Activated T-helper 1 cell treated with anti-CD3 and anti-CD28 coated beads, Interleukin-12 subunit alpha, Interleukin-12 subunit beta, Interleukin-2, Interleukin-4 antibody, amounts not matched to agents 30 ng/mL and 10 ng/mL and 1 ng/mL, durations not matched to agents 14 hours and 24 hours and 36 hours (primary cell): ENCODE data around the gene GRID1. TPM values are rescaled to one million over a fixed set of nuclear protein-coding genes. Genes with fewer than 3 reads are reported as not detected.
"Not testable (repeated sequence)": the region's sequence is repeated elsewhere in the genome, so short reads cannot be mapped to it uniquely, and the experiment has no call there.

Source experiments
- DNase-seq: peaks from one replicate; pipeline ENCODE4 v3.0.0; 2021; ENCODE audit warnings: low spot score
- H3K27ac Mint-ChIP-seq: one replicate; pipeline ENCODE4 v1.8.0; 2021; ENCODE audit warnings: mild to moderate bottlenecking, mixed read lengths
- H3K27me3 Mint-ChIP-seq: one replicate; pipeline ENCODE4 v1.8.0; 2022; ENCODE audit warnings: mild to moderate bottlenecking, moderate library complexity, mixed read lengths; ENCODE audit not compliant: insufficient read depth
- H3K36me3 Mint-ChIP-seq: one replicate; pipeline ENCODE4 v1.8.0; 2021; ENCODE audit warnings: low read depth, mixed read lengths
- H3K4me1 Mint-ChIP-seq: one replicate; pipeline ENCODE4 v1.8.0; 2021; ENCODE audit warnings: low read depth, mixed read lengths
- H3K4me3 Mint-ChIP-seq: one replicate; pipeline ENCODE4 v1.8.0; 2021; ENCODE audit warnings: mild to moderate bottlenecking, moderate library complexity, mixed read lengths
- H3K9me3 Mint-ChIP-seq: one replicate; pipeline ENCODE4 v1.8.0; 2021; ENCODE audit warnings: mixed read lengths
- intact Hi-C: fragments of 100-400 bp; cut with micrococcal nuclease; formaldehyde crosslinking; loops from one replicate; pipeline ENCODE4 v1.15.1; 2024
- total RNA-seq: library from RNA; stranded (reverse); gene quantifications from 2 replicates; pipeline ENCODE4 v1.2.3, GENCODE V29; 2022

GRID1 gene
- total RNA-seq, 1 donor from 2014 or later, result not detected

DNA sequence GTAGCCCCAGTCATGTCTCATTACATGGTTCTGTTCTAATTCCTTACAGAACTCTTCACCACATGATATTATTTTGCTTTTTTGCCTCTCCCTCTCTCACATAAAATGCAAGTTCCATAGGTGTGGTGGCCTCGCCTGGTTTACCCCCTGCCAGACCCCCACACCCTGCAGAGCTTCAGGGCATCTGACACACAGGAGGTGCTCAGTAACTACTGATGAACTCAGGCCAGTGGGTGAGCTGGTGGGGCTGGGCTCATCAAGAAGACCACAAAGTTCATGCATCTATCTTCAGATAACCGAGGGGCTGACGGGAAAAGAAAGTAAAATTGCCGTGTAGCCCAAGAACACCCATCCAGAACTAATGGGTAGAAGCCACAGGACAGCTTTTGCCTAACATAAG lies 253.1 kb downstream of the GRID1 start:
- no peak overlapping the region for H3K4me3 Mint-ChIP-seq
- DNase-seq, result no peak
- intact Hi-C loops, result no loop called here
- H3K36me3 Mint-ChIP-seq, result no peaks in the 10 kb centered on the region
- H3K27me3 Mint-ChIP-seq, result peaks cover 1% of the 10 kb centered on the region
- H3K27ac Mint-ChIP-seq, result no peak overlapping the region
- no peaks in the 10 kb centered on the region for H3K4me1 Mint-ChIP-seq
- H3K9me3 Mint-ChIP-seq, result no peaks in the 10 kb centered on the region

DNA sequence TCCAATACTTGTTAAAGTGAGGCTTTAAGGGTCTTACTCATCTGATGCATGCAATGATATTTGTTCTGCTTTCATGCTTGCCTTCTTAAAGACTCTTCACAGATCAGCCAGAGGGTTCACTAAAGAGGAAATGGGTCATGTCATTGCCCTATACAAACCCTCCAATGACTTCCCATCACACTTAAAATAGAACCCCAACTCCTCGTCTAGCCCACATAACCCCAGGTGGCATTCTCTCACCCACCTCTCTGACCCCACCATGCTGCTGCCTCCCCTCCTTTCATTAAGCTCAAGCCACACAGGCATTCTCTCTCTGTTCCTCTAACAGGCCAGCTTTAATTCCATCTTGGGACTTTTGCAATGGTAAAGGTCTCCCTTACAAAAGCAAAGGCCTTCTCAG lies 253.6 kb downstream of the GRID1 start:
- no peaks in the 10 kb centered on the region for H3K4me1 Mint-ChIP-seq
- H3K27me3 Mint-ChIP-seq, result peaks cover 1% of the 10 kb centered on the region

DNA sequence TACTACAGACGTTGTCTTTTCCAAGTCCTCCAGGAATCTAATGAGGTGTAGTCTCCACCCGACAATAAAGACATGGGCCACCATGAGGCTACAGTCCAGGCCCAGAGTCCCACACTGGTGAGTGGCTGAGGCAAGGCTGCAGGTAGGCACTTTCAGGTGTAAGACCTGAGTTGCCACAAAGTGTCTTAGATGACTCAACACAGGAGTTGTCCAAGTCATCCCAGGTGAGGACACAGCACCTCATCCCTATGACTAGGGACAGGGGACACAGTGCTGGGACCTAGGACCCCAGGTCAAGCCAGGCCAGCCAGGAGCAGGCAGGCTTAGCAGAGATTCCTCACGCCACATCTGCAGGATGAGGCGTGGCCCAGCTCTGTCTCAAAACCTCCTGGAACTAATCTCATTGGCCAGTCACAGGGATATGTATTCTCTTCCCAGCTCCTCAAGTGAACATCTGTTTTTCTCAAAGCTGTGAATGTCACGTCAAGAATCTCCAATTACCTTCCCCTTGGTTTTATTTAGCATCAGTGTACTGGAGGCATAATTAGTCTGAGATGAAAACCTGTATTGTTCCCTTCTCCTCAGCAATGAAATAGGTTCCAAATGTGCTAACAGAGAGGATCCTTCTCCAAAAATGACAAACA lies 254.6 kb downstream of the GRID1 start:
- intact Hi-C loops, result no loop called here
- no peaks in the 10 kb centered on the region for H3K9me3 Mint-ChIP-seq

More for the DNA sequence above, 253.6 kb downstream of the GRID1 start:
- Mint-ChIP-seq H3K4me3 (no peak overlapping the region), H3K9me3 (no peaks in the 10 kb centered on the region), H3K36me3 (no peaks in the 10 kb centered on the region), H3K27ac (no peak overlapping the region)
- DNase-seq, result no peak
- intact Hi-C loops, result no loop called here

DNA sequence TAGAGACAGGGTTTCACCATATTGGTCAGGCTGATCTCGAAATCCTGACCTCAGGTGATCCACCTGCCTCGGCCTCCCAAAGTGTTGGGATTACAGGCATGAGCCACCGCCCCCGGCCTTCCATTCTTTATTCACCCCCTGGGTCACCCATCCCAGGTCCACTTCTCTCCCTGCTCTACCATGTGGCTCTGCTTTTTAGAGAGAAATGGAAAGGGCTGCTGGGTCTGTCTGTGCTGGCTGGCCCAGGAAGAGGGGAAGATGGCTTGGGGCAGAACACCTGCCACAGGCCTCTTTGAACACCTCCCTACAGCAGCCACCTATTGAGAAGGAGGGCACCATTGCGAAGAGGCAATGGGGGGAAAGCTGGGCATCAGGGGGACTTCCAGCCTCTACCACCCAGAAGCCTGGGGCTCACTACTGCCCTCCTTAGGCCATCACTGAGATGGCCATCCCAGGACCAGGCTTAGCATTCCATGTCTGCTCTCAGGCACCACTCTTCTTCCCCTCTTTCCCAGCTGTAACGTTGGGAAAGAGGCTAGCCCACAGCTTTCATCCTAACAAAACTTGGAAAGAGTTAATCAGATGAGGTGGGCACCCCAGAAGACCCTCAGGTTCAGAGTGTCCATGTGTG lies 256.3 kb downstream of the GRID1 start:
- Mint-ChIP-seq H3K36me3 (no peaks in the 10 kb centered on the region), H3K27ac (no peak overlapping the region), H3K9me3 (no peaks in the 10 kb centered on the region), H3K4me1 (no peaks in the 10 kb centered on the region), H3K4me3 (no peak overlapping the region), H3K27me3 (peaks cover 1% of the 10 kb centered on the region)
- no peak for DNase-seq
- intact Hi-C loops, result no loop called here

More for the DNA sequence above, 254.6 kb downstream of the GRID1 start:
- DNase-seq, result no peak
- Mint-ChIP-seq H3K27me3 (peaks cover 1% of the 10 kb centered on the region), H3K27ac (no peak overlapping the region), H3K4me3 (no peak overlapping the region), H3K4me1 (no peaks in the 10 kb centered on the region), H3K36me3 (no peaks in the 10 kb centered on the region)

DNA sequence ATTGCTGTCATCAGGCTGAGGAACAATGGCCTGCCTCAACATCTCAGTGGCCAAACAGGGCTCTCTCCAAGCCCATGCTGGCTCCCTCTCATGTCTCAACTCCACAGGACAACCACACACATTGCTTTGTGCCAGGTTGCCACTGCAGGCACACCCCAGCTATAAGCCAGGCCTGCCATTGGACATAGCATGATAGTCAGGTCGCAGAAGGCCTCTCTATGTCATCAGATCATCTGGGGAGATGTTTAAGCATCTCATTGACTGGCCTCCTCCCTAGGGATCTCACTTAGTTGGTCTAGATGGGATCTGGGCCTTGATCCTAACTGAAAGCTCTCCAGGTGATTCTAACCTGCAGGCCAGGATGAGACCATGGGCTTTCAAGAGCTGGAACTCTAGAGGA lies 257.2 kb downstream of the GRID1 start:
- intact Hi-C loops, result no loop called here
- no peak for DNase-seq
- Mint-ChIP-seq H3K27ac (no peak overlapping the region), H3K36me3 (no peaks in the 10 kb centered on the region), H3K27me3 (peaks cover 1% of the 10 kb centered on the region), H3K9me3 (no peaks in the 10 kb centered on the region), H3K4me3 (no peak overlapping the region), H3K4me1 (no peaks in the 10 kb centered on the region)

DNA sequence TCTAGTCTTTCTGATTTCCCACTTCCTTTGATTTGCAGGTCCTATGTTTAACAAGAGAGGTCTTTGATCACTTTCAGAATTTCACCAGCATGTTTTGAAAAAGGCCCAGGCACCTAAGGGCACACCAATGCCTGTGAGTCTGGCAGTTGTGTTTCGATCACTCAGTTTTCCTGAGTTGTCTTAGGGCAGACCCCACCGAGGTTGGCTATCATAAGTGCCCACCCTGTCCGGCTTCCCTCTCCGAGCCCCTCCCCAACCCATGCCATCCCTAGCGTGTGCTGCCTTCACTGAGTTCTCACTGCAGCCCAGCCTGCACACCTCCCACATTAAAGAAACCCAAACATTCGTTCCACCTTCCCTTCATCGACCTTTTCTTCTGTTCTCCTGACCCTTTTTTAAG lies 257.9 kb downstream of the GRID1 start:
- no peaks in the 10 kb centered on the region for H3K36me3 Mint-ChIP-seq
- intact Hi-C loops, result no loop called here
- no peaks in the 10 kb centered on the region for H3K4me1 Mint-ChIP-seq
- H3K9me3 Mint-ChIP-seq, result no peaks in the 10 kb centered on the region
- no peak overlapping the region for H3K4me3 Mint-ChIP-seq
- no peak for DNase-seq
- H3K27ac Mint-ChIP-seq, result no peak overlapping the region
- H3K27me3 Mint-ChIP-seq, result peaks cover 1% of the 10 kb centered on the region

DNA sequence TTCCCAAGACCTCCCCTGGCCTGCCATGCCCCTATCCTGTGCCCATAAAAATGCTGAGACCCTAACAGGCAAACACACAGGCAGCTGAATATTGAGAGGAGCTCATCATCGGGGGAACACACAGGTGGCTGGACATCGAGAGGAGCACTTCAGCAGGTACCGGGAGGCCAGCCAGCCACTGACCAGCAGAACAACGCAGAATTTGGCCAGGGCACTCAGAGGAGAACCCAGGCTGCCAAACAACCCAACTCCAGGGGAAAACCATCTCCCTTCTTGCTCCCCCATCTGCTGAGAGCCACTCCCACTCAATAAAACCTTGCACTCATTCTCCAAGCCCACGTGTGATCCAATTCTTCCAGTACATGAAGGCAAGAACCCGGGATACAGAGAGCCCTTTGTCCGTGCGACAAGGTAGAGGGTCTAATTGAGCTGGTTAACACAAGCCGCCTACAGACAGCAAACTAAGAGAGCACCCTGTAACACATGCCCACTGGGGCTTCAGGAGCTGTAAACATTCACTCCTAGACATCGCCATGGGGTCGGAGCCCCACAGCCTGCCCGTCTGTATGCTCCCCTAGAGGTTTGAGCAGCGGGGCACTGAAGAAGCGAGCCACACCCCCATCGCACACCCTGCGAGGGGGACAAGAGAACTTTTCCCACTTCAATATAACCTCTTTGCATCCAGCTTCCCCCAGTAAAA lies 258.8 kb downstream of the GRID1 start:
- H3K36me3 Mint-ChIP-seq, DNase-seq, H3K4me3 Mint-ChIP-seq, H3K4me1 Mint-ChIP-seq, H3K27ac Mint-ChIP-seq, H3K9me3 Mint-ChIP-seq, H3K27me3 Mint-ChIP-seq, intact Hi-C loops: not testable (repeated sequence)

DNA sequence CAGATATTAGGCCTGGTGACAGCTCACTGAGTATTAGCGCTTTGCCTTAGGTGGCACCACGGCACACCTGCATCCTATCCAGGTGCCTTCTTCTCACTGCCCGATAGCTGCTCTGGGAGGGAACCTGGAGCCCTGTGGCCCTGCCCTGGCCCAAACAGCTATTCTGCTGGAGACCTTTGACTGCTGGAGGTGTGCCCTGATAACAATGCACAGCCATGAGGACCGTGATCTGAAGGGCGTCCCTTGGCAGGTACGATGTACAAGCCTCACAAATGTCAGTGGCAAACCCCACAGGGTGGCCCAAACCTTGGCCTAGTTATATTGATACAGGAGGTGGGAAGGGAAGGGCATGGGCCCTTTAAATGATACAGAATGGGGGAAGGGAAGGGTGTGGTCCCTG lies 259.5 kb downstream of the GRID1 start:
- Mint-ChIP-seq H3K9me3 (no peaks in the 10 kb centered on the region), H3K27ac (no peak overlapping the region), H3K27me3 (peaks cover 1% of the 10 kb centered on the region), H3K4me3 (no peak overlapping the region), H3K4me1 (no peaks in the 10 kb centered on the region), H3K36me3 (no peaks in the 10 kb centered on the region)
- intact Hi-C loops, result no loop called here
- no peak for DNase-seq

DNA sequence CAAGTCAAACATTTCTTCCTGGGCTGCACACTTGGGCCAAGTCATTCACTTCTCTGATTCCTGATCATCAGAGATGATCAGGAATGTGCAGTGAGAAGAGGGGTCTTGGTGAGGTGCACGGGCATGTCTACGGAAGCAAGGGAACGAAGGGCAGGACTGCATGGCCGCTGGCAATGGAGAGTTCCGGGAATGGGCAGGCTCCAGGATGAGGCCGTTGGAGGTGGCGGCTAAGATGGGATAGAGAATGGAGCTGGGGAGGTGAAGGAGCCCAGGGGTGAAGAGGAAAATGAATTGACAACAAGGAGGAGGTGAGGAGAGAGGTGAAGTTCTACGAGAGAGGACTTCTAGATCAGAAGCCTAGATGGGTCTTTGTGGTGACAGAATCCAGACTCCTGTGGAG lies 260.0 kb downstream of the GRID1 start:
- peaks cover 1% of the 10 kb centered on the region for H3K27me3 Mint-ChIP-seq
- H3K4me3 Mint-ChIP-seq, result no peak overlapping the region
- no peak overlapping the region for H3K27ac Mint-ChIP-seq
- no peaks in the 10 kb centered on the region for H3K4me1 Mint-ChIP-seq
- H3K36me3 Mint-ChIP-seq, result no peaks in the 10 kb centered on the region
- no peak for DNase-seq
- H3K9me3 Mint-ChIP-seq, result no peaks in the 10 kb centered on the region
- intact Hi-C loops, result no loop called here

DNA sequence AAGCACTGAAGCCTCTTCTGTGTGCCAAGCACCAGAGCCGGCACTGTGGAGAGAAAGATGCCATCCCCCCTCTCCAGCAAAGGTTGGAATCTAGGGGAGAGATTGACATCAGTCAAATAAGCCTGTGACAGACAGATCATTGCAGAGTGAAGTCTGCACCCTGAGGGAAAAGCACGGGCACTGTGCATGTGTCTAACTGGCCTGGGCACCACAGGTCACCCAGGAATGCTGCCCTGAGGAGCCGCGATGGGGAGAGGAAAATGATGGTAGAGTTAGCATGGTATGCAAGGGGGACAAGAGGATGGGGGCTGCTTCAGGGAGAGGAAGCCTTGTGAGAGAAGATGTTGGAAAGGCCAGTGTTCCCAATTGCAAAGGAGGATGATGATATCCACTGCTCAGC lies 261.0 kb downstream of the GRID1 start:
- Mint-ChIP-seq H3K36me3 (no peaks in the 10 kb centered on the region), H3K4me3 (no peak overlapping the region), H3K27ac (no peak overlapping the region), H3K27me3 (peaks cover 1% of the 10 kb centered on the region), H3K4me1 (no peaks in the 10 kb centered on the region), H3K9me3 (no peaks in the 10 kb centered on the region)
- no peak for DNase-seq
- intact Hi-C loops, result no loop called here

DNA sequence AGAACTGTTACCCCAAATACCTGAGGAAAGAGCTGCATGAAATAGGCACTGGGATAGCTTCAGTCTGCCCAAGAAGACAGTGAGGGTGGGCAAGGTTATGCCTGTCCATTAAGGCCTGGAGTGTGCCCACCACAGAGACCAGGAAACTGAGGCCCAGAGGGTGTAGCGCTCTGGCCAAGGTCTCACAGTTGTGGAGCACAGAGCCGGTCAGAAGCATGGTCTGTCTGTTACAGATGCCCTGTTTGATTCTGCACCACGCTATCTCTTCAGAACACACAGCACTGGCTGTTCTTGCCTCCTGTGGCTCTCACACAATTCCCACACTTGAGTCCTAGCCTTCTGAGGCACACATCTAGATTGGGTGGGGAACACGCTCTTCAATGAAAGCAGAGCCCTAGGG lies 261.4 kb downstream of the GRID1 start:
- intact Hi-C loops, result no loop called here
- no peak overlapping the region for H3K27ac Mint-ChIP-seq
- no peaks in the 10 kb centered on the region for H3K4me1 Mint-ChIP-seq
- no peaks in the 10 kb centered on the region for H3K36me3 Mint-ChIP-seq
- H3K9me3 Mint-ChIP-seq, result no peaks in the 10 kb centered on the region
- no peak overlapping the region for H3K4me3 Mint-ChIP-seq
- peaks cover 1% of the 10 kb centered on the region for H3K27me3 Mint-ChIP-seq
- DNase-seq, result no peak

DNA sequence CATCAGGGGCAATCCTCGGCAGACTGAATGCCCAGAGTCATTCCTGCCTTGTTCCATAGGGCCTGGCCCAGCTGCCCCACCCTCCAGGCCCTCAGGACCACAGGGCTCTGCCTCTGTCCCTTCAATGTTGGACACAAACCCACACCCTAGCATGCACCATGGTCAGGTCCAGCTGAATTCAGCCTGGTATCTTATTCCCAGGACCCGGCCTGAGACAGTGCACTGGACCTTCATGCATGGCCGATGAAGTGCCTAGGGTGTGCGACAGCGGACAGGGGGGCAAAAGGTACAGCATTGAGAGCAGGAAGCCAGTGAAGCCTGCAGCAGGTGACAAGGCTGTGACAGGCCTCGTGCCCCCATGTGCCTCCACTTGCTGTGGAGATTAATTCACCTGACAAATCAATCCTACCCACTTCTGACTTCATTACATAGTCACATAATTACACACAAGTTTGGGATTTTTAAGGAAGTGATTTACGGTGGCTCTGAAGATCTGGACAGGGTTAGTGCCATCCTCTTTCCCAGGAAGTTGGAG lies 261.9 kb downstream of the GRID1 start:
- Mint-ChIP-seq H3K4me1 (no peaks in the 10 kb centered on the region), H3K4me3 (no peak overlapping the region), H3K9me3 (no peaks in the 10 kb centered on the region), H3K27me3 (peaks cover 1% of the 10 kb centered on the region), H3K27ac (no peak overlapping the region), H3K36me3 (no peaks in the 10 kb centered on the region)
- intact Hi-C loops, result no loop called here
- DNase-seq, result no peak

DNA sequence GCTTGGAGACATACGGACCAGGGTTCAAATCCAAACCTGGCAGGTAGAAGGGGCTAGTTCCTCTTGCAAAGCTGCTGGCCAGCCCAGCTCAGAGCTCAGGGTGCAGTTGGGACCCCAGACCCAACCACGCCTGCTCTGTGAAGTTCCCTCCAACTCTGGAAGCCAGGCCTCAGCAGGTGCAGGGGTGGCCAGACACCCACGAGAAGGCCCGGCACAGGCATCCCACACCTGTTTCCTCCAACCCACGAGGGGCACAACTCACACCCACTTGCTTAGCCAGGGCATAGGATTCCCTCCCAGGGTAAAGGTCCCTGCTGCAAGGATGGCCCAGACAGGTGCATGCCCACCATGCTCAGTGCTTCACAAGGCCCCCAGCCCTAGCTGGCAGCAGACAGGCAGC lies 262.4 kb downstream of the GRID1 start:
- no peaks in the 10 kb centered on the region for H3K36me3 Mint-ChIP-seq
- no peaks in the 10 kb centered on the region for H3K9me3 Mint-ChIP-seq
- peaks cover 1% of the 10 kb centered on the region for H3K27me3 Mint-ChIP-seq
- H3K4me3 Mint-ChIP-seq, result no peak overlapping the region
- DNase-seq, result no peak
- H3K27ac Mint-ChIP-seq, result no peak overlapping the region
- no peaks in the 10 kb centered on the region for H3K4me1 Mint-ChIP-seq
- intact Hi-C loops, result no loop called here
